ENCODE measurements around the gene DYNC1I1.
"Not testable (repeated sequence)": the region's sequence is repeated elsewhere in the genome, so short reads cannot be mapped to it uniquely, and the experiment has no call there.

The DYNC1I1 gene

DNA sequence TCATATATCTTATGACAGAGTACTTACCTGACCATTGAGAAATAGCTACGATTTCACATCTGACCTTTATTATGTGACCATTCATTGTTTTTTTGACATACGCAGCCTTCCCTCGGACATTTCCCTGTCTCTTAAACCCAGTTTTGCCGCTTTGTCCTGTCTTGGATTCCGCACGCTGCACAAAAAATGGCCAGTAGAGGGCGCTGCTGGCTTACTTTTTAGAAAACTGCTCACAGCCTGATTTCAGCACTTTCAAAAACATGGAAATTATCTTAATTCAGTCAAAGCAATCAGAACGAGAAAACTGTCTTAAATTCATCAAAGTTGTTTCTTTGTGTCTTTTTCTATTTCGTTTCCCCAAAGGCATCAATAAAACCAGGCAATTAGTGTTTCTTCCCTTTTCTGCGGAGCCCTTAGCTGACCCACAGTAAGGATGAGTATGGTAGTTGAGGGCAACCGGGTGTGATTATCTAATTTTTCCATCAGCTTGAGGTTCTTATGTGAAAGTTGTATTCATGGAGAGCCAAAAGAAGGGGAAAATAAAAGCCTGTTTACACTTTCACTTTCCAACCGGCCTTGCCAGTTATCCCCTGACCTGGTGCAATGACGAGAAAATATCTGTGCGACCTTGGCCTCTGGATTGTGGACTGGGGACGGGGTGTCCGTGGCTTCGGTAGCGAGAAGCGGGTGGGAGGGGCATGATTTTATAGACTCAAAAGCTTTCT lies 144.4 kb downstream of the DYNC1I1 start:
- DNase-seq, result peak; percentile 74

- DNase-seq, result no peak
Observed at GRCh38 chr7:95917634-95918033, 145.3 kb downstream of the DYNC1I1 start.

DNA sequence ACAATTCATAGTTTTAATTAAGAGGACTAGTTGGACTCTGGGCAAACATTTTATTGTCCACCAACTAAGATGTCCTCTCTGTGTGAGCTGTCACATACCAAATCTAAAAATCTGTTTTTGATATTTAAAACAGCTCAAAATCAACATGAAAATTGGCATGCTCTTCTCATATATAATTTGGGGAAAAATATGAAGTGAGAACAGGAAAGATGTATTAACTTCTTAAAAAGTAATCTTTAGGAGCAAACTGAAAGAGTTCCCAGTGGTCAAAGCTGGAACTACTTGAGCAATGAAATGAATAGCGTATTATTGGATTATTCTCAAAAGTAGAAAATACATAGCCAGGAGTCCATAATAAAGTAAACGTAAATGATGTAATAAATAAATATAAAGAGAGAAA lies 147.2 kb downstream of the DYNC1I1 start:
- DNase-seq, result no peak

DNA sequence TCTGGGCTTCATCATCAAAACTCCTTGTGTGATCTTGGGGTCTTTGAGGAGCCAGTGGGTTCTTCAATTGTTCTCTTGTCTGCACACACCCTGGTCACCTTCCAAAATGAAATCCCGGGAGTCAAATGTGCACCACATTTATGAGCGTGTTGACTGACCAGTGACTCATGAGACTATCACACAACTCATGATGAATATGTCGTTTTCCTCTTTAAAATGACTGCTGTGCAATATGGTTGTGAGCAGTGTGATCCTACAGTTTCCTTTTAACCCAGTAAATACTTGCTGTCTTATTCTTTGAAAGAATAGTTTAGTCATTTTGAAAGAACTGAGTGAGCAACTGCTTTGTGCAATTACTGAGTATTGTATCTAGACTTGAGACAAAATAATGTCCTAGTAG lies 149.2 kb downstream of the DYNC1I1 start:
- DNase-seq, result peak; percentile 74

GRCh38 chr7:95922191-95922590 lies 149.8 kb downstream of the DYNC1I1 start:
- no peak for DNase-seq

DNA sequence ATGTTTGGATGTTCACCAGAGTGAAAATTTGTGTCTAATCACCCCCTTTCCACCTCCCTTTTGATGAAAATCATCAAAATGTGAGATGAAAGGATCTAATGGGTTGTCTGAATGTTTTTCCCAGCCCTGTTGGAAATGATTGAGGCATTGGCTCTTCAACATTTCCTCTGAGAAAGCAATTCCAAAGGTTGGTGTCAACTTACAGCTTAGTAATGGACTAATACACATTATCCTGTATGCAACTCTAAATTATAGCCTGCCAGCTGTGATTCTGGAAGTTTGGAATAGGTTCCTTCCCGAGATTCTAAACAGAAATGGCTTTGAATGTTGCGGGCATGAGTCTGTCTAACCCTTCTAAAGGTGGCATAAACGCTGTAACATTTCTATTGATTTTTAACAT lies 152.9 kb downstream of the DYNC1I1 start:
- DNase-seq, result no peak

GRCh38 chr7:95925971-95926370 lies 153.6 kb downstream of the DYNC1I1 start:
- no peak for DNase-seq

- no peak for DNase-seq
Observed at GRCh38 chr7:95927756-95928155, 155.4 kb downstream of the DYNC1I1 start.

DNA sequence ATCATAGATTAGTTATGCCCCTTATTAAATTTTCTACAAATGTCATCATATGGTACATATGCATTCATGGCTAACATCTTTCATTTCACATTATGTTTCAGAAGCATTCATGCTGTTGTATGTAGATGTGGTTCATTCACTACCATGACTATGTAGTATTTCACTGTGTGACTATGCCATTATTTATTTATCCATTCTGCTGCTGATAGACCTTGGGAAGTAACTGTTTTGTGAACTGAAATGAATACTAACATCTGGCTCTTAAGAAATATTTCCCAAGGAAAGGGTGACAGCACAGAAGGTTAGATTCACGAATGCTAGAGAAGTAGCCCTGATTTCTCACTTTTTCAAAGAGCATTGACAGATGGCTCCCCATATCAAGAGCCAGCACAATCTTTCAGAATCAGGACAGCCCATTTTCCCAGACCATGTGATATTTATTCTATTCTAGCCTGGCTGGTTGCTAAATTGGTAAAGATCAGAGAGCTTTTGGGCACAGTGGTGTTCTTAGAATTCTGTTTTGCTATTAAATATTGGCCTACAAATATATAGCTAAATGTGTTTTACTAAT lies 157.4 kb downstream of the DYNC1I1 start:
- DNase-seq, result no peak

DNA sequence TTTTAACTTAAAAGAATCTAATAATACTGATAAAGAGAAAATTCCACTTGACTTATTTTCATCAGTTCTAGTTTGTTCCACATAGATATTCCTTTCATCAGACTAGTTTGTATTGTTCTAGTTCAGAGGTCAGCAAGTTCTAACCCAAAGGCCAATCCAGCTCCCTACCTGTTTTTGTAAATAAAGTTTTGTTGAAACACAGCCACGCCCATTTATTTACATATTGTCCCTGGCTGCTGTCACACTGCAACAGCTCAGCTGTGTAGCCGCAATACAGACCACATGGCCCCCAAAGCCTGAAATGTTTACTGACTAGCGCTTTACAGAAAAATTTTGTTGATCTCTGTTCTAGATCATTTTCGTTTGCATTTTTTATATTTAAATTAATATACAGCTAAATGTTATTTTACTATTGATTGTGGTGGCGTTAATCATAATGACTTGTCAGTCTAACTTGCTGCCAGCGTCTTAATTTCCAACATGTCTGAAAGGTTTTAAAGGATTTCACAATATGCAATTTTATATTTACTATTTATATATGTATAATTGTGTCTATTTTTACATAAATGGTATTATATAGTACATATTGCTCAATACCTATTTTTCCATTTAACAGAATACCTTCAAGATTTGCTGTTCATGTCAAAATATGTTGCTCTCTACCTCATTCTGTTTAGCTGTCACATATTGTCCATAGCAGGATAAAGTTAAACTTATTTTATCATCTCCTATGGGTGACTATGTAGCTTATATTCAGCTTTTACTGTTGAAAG lies 159.3 kb downstream of the DYNC1I1 start:
- no peak for DNase-seq

GRCh38 chr7:95933618-95934017 lies 161.3 kb downstream of the DYNC1I1 start:
- DNase-seq, result no peak

DNA sequence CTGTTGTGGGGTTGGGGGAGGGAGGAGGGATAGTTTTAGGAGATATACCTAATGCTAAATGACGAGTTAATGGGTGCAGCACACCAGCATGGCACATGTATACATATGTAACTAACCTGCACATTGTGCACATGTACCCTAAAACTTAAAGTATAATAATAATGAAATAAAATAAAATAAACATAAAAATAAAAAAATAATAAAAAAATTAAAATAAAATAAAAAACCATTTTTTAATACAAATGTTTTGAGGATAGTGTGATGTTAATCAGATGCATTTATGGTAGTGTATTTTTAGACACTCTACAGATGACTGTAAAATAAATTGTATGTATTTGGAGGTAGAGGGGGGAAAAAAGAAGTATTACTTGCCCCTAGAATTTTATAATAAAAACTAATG lies 172.5 kb downstream of the DYNC1I1 start:
- DNase-seq, result not testable (repeated sequence)

GRCh38 chr7:95950698-95951097 lies 178.3 kb downstream of the DYNC1I1 start:
- no peak for DNase-seq

GRCh38 chr7:95951531-95951930 lies 179.2 kb downstream of the DYNC1I1 start:
- no peak for DNase-seq

DNA sequence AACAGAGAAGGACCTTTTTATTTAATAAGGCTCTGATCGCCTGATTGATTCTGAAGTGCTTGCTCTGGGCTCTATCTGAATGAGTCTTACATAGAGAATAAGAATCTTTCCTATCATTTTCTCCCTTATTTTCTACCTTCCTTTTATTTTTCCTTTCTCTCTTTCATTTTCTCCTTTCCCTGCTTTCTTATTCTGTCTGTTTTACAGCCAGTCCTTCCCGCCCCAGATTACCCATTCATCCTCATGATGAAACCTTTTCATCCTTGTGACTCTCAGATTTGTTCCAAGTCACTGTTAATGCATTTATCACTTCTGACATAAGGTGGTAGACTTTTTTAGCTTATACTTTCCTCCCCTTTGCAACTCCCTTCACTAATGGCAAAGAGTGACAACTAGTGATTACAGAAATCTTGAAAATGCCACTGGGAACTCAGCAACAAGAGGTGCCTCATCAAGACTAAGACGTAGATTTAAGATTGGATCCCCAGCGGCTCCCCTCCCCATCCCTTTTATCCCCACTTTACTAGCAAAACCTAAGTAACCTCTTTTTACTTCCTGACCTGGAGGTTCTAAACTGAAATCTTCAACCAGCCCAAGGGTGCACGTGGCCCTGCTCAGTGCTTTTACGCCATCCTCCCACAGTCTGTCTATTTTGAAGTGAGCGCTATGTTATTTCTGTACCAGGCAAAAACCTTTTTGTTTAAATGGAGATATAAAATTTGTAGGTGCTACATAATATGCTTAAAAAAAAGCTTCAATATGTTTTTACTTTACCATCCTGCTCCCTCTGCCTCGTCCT lies 179.8 kb downstream of the DYNC1I1 start:
- DNase-seq, result no peak

DNA sequence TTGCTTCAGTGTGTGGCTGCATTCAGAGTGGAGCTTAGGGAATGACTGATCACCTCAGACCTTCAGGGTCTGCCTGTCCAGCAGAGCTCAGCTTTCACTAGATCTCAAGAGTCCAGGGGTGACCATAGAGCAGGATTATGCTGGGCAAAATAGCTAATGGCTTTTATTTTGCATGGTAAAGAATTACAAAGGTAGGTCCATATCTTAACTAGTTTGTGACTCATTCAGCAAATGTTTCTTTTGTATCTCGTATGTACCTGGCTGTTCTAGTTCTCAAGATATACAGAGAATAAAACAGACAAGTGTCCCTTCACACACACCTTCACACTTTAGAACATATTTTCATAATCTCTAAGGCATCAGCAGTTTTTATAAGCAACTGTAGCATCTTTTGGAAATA lies 180.5 kb downstream of the DYNC1I1 start:
- DNase-seq, result no peak

DNA sequence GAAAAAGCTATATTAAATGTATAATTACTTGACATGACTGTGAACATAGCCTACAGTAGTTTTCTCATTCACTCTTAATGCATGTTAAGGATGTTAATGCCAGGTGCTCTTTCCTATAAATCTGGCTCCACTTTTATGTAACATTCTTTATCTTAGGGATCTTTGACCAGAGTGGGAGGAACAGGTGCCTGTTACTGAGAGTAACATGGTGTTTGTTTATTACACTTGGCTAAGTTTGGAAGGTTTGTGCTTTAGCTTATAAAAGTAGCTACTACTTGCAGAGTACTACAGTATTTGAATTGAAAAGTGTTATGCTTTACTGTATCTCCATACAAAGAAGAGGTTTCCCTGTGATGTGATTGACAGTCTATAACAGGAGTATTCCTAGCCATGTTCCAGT lies 183.4 kb downstream of the DYNC1I1 start:
- no peak for DNase-seq

DNA sequence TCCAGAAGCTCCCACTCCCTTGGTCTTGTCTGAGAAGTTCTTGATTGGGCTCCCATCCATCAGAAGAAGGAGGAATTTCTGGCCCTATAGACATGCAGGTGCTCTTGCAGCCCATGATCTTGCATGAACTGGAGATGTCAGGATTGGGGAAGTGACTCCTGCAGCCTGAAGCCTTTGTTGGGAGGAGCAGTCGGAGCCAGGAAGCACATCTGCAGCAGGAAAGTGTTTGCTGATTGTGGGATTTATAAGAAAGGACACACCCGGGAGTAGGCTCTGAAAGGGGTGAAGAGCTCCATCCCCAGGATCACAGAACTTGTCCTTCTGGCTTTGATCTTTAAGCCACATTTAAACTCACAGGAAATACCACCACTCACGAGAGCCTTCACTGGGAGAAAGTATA lies 185.2 kb downstream of the DYNC1I1 start:
- DNase-seq, result no peak

GRCh38 chr7:95960706-95961244 lies 188.4 kb downstream of the DYNC1I1 start:
- DNase-seq, result no peak

DNA sequence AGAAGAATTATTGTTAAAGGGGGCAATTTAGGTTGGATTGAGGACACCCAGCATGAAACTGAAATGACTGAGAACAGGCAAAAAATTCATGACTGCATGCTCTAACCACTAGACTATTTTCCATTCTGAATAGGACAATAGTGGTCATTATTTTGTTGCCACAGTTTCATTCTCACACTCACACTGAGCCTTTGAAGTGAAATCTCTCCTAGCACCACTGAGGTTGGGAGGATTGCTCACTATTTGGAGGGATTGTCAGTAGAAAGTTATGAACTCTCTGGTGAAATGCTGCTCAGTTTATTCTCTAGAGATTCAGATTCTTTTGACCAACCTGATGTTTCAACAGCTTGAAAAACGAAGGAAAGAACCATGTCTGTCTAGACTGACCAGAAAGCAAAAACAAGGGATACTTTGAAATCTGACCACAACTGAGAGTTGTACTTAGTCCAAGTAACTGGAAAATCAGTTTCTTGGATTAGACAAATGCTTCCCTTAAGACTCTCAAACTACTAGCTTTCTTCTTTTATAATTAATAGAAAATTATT lies 191.2 kb downstream of the DYNC1I1 start:
- DNase-seq, result no peak

- DNase-seq, result no peak
Observed at GRCh38 chr7:95971716-95972115, 199.4 kb downstream of the DYNC1I1 start.

GRCh38 chr7:95972523-95972922 lies 200.2 kb downstream of the DYNC1I1 start:
- DNase-seq, result no peak

- no peak for DNase-seq
Observed at GRCh38 chr7:95974108-95974507, 201.8 kb downstream of the DYNC1I1 start.

Measured in activated CD4-positive, alpha-beta T cell treated with anti-CD3 and anti-CD28 coated beads, Interleukin-10, Interleukin-2, amounts not matched to agents 100 ng/mL and 50 ng/mL, durations not matched to agents 16 hours and 8 hours (primary cell).